ENCODE data around the gene CDCA4.

CDCA4 gene

DNA sequence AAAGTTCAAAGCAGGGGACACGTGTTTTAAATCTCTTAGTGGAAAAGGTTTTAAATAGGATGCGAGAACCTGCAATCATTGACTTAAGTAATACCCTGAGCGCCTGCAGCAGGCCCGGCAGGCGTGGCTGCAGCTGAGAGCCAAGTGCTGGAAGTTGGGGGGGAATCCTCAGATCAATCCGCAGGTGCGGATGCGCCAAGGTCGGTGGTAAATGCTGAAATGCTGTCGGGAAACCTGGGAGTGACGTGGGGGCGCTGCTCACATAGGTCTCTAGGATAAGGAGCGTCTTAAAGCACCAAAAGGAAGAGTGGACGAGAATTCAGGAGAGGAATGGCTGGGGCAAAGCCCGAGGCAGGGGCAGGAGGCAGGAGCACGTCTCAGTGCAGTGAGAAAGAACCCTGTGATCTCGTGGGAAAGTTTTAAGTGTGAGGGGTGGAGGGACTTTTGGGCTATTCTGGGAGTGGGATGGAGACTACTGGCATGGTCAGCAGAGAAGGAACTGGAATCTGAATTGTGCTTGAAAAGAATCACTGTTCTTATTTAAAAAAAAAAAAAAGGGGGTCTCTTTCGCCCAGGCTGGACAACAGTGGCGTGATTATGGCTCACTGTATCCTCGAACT lies 883 bp upstream of the CDCA4 start:
- DNase-seq (ENCODE audit: low read depth): no peak
- H3K4me3 ChIP-seq (ENCODE audit: control insufficient read depth, low read depth, low read length): peak overlapping the region; percentile 75
- TF ChIP-seq, protein P1, sequence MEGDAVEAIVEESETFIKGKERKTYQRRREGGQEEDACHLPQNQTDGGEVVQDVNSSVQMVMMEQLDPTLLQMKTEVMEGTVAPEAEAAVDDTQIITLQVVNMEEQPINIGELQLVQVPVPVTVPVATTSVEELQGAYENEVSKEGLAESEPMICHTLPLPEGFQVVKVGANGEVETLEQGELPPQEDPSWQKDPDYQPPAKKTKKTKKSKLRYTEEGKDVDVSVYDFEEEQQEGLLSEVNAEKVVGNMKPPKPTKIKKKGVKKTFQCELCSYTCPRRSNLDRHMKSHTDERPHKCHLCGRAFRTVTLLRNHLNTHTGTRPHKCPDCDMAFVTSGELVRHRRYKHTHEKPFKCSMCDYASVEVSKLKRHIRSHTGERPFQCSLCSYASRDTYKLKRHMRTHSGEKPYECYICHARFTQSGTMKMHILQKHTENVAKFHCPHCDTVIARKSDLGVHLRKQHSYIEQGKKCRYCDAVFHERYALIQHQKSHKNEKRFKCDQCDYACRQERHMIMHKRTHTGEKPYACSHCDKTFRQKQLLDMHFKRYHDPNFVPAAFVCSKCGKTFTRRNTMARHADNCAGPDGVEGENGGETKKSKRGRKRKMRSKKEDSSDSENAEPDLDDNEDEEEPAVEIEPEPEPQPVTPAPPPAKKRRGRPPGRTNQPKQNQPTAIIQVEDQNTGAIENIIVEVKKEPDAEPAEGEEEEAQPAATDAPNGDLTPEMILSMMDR (IDR thresholded peaks at IDR 0.05; ENCODE audit: control insufficient read depth, insufficient read depth, low read depth, low read length, missing control alignments): no peak

DNA sequence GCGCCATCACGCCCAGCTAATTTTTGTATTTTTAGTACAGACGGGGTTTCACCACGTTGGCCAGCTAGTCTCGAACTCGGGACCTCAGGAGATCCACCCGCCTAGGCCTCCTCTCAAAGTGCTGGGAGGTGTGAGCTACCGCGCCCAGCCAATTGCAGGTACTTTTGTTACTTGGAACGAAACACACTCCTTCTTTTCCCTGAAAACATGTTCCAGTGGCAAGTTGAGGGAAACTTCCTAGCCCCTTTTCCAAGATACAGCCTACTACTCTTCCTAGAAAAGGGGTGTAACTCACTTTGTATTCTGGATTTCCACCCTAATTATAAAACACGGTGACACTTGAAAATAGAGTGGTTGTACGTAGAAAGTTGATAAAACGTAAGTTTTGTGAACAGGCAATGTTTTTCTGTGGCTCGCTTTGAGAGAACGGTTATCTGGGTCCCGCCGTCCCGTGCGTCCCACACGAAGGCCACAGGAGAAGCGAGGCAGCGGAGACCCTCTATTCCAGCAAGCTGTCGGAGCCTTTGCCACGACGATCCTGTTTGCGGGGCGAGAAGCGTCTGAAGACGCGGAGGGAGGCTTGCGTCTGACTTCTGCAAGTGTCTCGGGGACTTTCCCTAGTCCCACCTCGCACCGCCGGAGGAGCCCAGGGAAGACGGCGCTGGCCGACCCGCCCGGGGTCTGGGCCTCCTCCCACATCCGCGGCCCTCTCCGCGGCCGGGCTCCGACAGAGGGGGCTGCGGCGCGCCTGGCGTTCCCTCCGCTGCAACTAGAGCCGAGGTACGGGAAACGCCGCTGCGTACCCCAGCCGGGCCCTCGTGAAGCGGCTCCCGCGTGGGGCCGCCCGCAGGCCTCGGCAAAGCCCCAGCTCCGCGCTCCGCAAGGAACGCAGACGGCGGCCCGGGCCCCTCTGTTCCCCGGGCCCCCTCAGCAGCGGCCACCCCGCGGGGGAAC lies 745 bp downstream of the CDCA4 start:
- TF ChIP-seq, protein P1 (IDR thresholded peaks at IDR 0.05; ENCODE audit: control insufficient read depth, insufficient read depth, low read depth, low read length, missing control alignments): peak; percentile 0
- peak overlapping the region; percentile 54 for H3K4me3 ChIP-seq (ENCODE audit: control insufficient read depth, low read depth, low read length)
- no peak for DNase-seq (ENCODE audit: low read depth)

DNA sequence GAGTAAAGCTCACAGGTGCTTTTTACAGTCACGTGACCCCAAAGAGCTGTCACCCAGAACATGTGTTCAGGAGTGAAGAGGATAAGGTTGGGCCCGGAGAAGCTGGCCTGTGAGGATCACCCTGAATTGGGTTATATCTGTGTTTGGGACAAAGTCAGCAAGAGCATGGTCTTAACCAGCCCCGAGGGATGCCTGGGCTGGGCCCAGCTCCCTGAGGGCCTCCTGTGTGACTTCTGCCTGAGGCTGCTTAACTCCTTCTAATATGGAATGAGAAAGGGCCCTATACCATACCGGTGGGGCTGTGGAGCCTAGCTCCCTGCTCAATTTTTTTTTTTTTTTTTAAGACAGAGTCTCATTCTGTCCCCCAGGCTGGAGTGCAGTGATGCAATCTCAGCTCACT lies 2.5 kb downstream of the CDCA4 start:
- TF ChIP-seq, protein P1 (IDR thresholded peaks at IDR 0.05; ENCODE audit: control insufficient read depth, insufficient read depth, low read depth, low read length, missing control alignments): no peak
- no peak overlapping the region for H3K4me3 ChIP-seq (ENCODE audit: control insufficient read depth, low read depth, low read length)

DNA sequence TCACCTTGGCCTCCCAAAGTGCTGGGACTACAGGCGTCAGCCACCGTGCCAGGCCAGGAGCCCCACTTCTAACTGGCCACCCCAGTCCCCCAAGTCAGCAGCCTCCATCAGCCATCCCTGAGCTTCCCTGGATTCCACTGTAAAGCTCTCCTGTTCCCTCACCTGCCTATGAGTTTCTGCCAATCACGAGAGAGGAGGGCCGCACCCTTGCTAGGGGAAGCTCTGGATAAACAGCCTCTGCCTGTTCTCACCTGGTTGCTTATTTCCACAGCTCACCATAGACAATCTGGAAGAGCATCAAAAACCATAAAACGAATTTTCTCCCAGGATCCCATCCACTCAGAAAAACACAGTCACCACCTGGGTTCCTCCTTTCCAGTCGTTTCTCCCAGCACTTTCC lies 5.0 kb downstream of the CDCA4 start:
- H3K4me3 ChIP-seq (ENCODE audit: control insufficient read depth, low read depth, low read length): no peak overlapping the region
- DNase-seq (ENCODE audit: low read depth): no peak
- TF ChIP-seq, protein P1 (IDR thresholded peaks at IDR 0.05; ENCODE audit: control insufficient read depth, insufficient read depth, low read depth, low read length, missing control alignments): no peak

More for the DNA sequence above, 2.5 kb downstream of the CDCA4 start:
- no peak for DNase-seq (ENCODE audit: low read depth)

DNA sequence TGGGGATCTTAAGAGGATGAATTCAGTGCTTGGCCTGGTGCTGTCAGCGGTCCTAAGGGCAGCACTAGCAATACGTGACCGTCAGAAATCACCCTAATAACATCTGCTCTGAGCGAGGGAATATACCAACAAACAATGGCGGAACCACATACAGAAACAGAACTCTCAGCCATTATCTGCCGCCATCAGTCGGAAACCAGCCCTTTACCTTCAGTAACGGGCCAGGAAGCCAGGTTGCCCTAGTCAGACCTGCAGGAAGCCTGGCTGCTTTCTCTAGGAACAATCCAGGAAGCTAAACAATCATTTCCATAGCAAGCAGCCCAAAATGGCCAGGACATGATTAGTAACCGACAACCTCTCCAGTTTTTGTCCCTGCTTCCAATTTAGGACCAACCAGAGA lies 5.6 kb downstream of the CDCA4 start:
- TF ChIP-seq, protein P1 (IDR thresholded peaks at IDR 0.05; ENCODE audit: control insufficient read depth, insufficient read depth, low read depth, low read length, missing control alignments): no peak
- no peak overlapping the region for H3K4me3 ChIP-seq (ENCODE audit: control insufficient read depth, low read depth, low read length)
- no peak for DNase-seq (ENCODE audit: low read depth)

DNA sequence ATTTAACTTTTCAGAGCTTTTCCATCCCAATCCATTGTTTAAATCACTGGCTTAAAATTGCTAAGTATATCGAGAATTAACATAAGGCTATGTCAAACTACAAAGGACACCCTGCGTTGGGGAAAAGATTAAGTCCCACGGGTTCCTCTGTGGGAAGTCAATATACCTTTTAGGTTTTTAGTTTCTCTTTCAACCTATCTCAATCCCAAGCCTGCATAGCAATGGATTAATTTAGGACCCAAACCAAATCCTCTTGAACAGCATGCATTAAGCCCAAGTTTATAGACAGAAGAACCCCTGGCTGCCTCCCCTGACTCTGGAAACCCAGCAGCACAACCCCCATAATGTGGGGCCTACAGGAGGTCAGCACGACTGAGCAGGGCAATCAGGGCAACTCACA lies 6.3 kb downstream of the CDCA4 start:
- no peak overlapping the region for H3K4me3 ChIP-seq (ENCODE audit: control insufficient read depth, low read depth, low read length)
- TF ChIP-seq, protein P1 (IDR thresholded peaks at IDR 0.05; ENCODE audit: control insufficient read depth, insufficient read depth, low read depth, low read length, missing control alignments): no peak
- no peak for DNase-seq (ENCODE audit: low read depth)
